Neural cell (in vitro differentiated cells): ENCODE results near the gene TRPM8.

Source experiments
- CTCF ChIP-seq: fragments of 450-650 bp; IDR thresholded peaks from 2 replicates; pipeline ENCODE4 v1.5.1; 2014; ENCODE audit warnings: antibody characterized with exemption, mild to moderate bottlenecking, moderate library complexity; ENCODE audit not compliant: poor library complexity, severe bottlenecking
- EP300 ChIP-seq: fragments of 450-650 bp; conservative IDR thresholded peaks from 2 replicates; pipeline ENCODE4 v1.6.1; 2014; ENCODE audit warnings: antibody characterized with exemption, mild to moderate bottlenecking, moderate library complexity; ENCODE audit not compliant: poor library complexity, severe bottlenecking
- EZH2 ChIP-seq: fragments of 200-600, 300-800 bp; shearing (Covaris generic), sonication (generic); IDR thresholded peaks from 2 replicates; pipeline ENCODE4 v1.6.1; 2014; ENCODE audit warnings: antibody characterized with exemption, low read length, borderline replicate concordance, mild to moderate bottlenecking; ENCODE audit not compliant: insufficient read depth, poor library complexity, severe bottlenecking
- POLR2AphosphoS5 ChIP-seq: IDR thresholded peaks from 2 replicates; pipeline ENCODE4 v1.6.1; 2012

- TF ChIP-seq CTCF (no peak), EZH2 (no peak), EP300 (no peak), POLR2AphosphoS5 (no peak)
Measured at GRCh38 chr2:234058881-234059280, 141.7 kb downstream of the TRPM8 start.
